Vagina (tissue), 2 donors: ENCODE data around the gene NCR3LG1. TPM values are rescaled to one million over a fixed set of nuclear protein-coding genes. Genes with fewer than 3 reads are reported as not detected.

Source experiments
- DNase-seq, 2 donors: peaks; one replicate each; pipeline ENCODE4 v3.0.0-alpha.2; 2017; ENCODE audit errors: extremely low spot score in 2 of 2
- H3K27ac ChIP-seq: fragments of 200-600 bp; sonication (generic); one replicate; pipeline ENCODE4 v1.5.1; 2019
- H3K27me3 ChIP-seq: fragments of 200-600 bp; sonication (generic); one replicate; pipeline ENCODE4 v1.5.1; 2019
- H3K36me3 ChIP-seq, 2 donors: fragments of 200-600 bp; sonication (generic); one replicate each; pipeline ENCODE4 v1.5.1; 2017 to 2019
- H3K4me1 ChIP-seq: fragments of 200-600 bp; sonication (generic); one replicate; pipeline ENCODE4 v1.5.1; 2019
- H3K4me3 ChIP-seq, 2 donors: fragments of 200-600 bp; sonication (generic); 1 replicate in 1 of 2; 2 replicates in 1 of 2; pipeline ENCODE4 v1.5.1; 2016 to 2019
- H3K9me3 ChIP-seq: fragments of 200-600 bp; sonication (generic); one replicate; pipeline ENCODE4 v1.5.1; 2019
- CTCF ChIP-seq, 3 experiments: fragments of 450-650 bp in 2 of 3; fragments of 200-600 bp in 1 of 3; sonication (generic) in 1 of 3; IDR thresholded peaks; one replicate each; pipeline ENCODE4 v1.5.1; 2017 to 2019; ENCODE audit warnings: antibody characterized with exemption in 3 of 3, mild to moderate bottlenecking in 2 of 3, moderate library complexity in 2 of 3
- POLR2A ChIP-seq, 2 donors: fragments of 450-650 bp; IDR thresholded peaks; one replicate each; pipeline ENCODE4 v1.6.1; 2017; ENCODE audit warnings: antibody characterized with exemption in 2 of 2, mild to moderate bottlenecking in 2 of 2, moderate library complexity in 2 of 2
- POLR2AphosphoS5 ChIP-seq, 2 donors: sonication (generic); formaldehyde crosslinking; IDR thresholded peaks; one replicate each; pipeline ENCODE4 v1.9.0; 2017; ENCODE audit warnings: antibody characterized with exemption in 2 of 2, mild to moderate bottlenecking in 2 of 2, low read depth in 1 of 2; ENCODE audit not compliant: insufficient read depth in 1 of 2
- intact Hi-C: fragments of 100-400 bp; cut with DNase I; formaldehyde crosslinking; loops from one replicate; pipeline ENCODE4 v1.15.1; 2023
- total RNA-seq: library from RNA; depleted of rRNA; stranded (reverse); fragments of >200 nt; gene quantifications from one replicate; pipeline ENCODE4 v1.2.3, GENCODE V29; 2016

NCR3LG1 gene
- total RNA-seq, 1 donor from 2014 or later: 2.2 TPM

GRCh38 chr11:17394743-17395390 lies 43.3 kb downstream of the NCR3LG1 start:
- intact Hi-C loops: no loop called here
- H3K9me3 ChIP-seq: no peaks in the 10 kb centered on the region
- no peak for TF ChIP-seq POLR2A (IDR thresholded peaks at IDR 0.05)
- TF ChIP-seq POLR2AphosphoS5 (IDR thresholded peaks at IDR 0.05; ENCODE audit: insufficient read depth in 1 of 2, low read depth in 1 of 2): no peak
- no peak for TF ChIP-seq CTCF (IDR thresholded peaks at IDR 0.05)
- DNase-seq: no peak
- H3K4me1 ChIP-seq: no peaks in the 10 kb centered on the region
- no peak overlapping the region for H3K4me3 ChIP-seq
- no peak overlapping the region for H3K27ac ChIP-seq
- no peaks in the 10 kb centered on the region for H3K36me3 ChIP-seq
- no peaks in the 10 kb centered on the region for H3K27me3 ChIP-seq

- Histone ChIP-seq H3K27me3 (no peaks in the 10 kb centered on the region), H3K9me3 (no peaks in the 10 kb centered on the region), H3K27ac (no peak overlapping the region), H3K36me3 (no peaks in the 10 kb centered on the region), H3K4me3 (no peak overlapping the region), H3K4me1 (no peaks in the 10 kb centered on the region)
- DNase-seq: no peak
- TF ChIP-seq POLR2A (IDR thresholded peaks at IDR 0.05) (no peak), POLR2AphosphoS5 (IDR thresholded peaks at IDR 0.05; ENCODE audit: insufficient read depth in 1 of 2, low read depth in 1 of 2) (no peak), CTCF (IDR thresholded peaks at IDR 0.05) (no peak)
- intact Hi-C loops: no loop called here
Observed at GRCh38 chr11:17395554-17395961, 44.0 kb downstream of the NCR3LG1 start.

GRCh38 chr11:17395978-17396377 lies 44.4 kb downstream of the NCR3LG1 start:
- no peak for DNase-seq
- Histone ChIP-seq H3K9me3 (no peaks in the 10 kb centered on the region), H3K36me3 (no peaks in the 10 kb centered on the region), H3K27me3 (no peaks in the 10 kb centered on the region), H3K27ac (no peak overlapping the region), H3K4me1 (no peaks in the 10 kb centered on the region), H3K4me3 (no peak overlapping the region)
- intact Hi-C loops: no loop called here
- TF ChIP-seq POLR2A (IDR thresholded peaks at IDR 0.05) (no peak), CTCF (IDR thresholded peaks at IDR 0.05) (no peak), POLR2AphosphoS5 (IDR thresholded peaks at IDR 0.05; ENCODE audit: insufficient read depth in 1 of 2, low read depth in 1 of 2) (no peak)

- DNase-seq: no peak
- no peaks in the 10 kb centered on the region for H3K9me3 ChIP-seq
- H3K27ac ChIP-seq: no peak overlapping the region
- no peaks in the 10 kb centered on the region for H3K27me3 ChIP-seq
- H3K4me1 ChIP-seq: no peaks in the 10 kb centered on the region
- no peak overlapping the region for H3K4me3 ChIP-seq
- H3K36me3 ChIP-seq: no peaks in the 10 kb centered on the region
- intact Hi-C loops: no loop called here
- TF ChIP-seq POLR2AphosphoS5 (IDR thresholded peaks at IDR 0.05; ENCODE audit: insufficient read depth in 1 of 2, low read depth in 1 of 2) (no peak), CTCF (IDR thresholded peaks at IDR 0.05) (no peak), POLR2A (IDR thresholded peaks at IDR 0.05) (no peak)
Observed at GRCh38 chr11:17396598-17397310, 45.2 kb downstream of the NCR3LG1 start.
